Limb (tissue), 2 donors: ENCODE results near the gene EPS15.
"Not testable (repeated sequence)": the region's sequence is repeated elsewhere in the genome, so short reads cannot be mapped to it uniquely, and the experiment has no call there.

Experiments
- DNase-seq, 2 donors: peaks; one replicate each; pipeline ENCODE4 v3.0.0-alpha.2; 2016; ENCODE audit errors: extremely low spot score in 2 of 2

EPS15 gene

DNA sequence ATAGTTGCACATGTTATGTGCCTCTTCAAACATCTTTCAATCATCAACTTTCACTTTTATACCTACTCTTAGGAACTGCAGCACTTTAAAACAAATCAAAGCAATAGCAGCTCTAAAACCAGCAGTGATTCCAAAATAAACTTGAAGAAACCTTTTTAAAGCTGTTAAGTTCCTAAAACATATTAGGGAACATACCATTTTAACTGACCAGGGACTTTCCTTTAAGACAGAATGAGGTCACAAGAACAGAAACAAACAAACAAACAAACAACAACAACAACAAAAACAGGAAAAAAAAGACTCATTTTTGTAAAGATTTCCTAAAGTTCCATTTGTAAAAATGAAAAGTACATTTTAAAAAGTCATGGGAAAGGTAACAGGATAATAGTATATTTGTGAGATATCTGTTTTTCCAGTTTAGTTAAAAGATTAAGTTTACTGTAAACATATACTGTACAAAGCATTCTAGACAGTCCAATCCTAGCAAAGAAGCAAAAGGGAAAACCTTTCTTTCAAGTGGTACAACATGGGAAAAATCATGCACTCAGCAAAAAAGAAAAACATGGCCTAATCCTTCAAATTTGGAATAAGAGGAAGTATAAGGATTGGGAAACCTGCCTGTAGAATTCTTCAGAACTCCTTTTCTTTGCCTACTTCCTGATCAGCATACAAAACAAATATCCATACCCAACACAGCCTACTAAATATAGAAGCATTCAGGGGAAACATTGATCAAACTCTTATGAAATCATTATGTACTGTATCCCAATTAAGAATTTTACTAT is 45.5 kb downstream of the EPS15 start:
- DNase-seq = no peak

GRCh38 chr1:51472359-51472758 is 46.7 kb downstream of the EPS15 start:
- peak in 1 of 2 donors; percentile 32 for DNase-seq

DNA sequence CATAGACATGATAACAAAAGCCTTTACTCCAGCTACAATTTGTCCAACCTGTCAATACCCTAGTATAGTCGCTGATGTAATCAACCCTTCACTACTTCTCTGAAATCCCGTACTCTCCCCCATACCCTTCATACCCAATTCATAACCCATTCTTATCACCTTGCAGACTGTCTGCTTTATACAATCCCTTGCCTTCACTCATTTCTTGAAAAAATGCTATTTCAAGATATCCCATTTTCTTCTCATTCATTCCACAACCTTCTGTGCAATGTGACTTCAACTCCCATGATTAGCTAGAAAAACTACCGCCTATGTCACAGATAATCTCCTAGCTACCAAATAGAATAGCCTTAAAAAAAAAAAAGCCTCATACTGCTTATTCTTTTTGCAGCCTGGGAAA is 49.5 kb downstream of the EPS15 start:
- DNase-seq = no peak

- DNase-seq = no peak
Observed at GRCh38 chr1:51464828-51465227, 54.2 kb downstream of the EPS15 start.

DNA sequence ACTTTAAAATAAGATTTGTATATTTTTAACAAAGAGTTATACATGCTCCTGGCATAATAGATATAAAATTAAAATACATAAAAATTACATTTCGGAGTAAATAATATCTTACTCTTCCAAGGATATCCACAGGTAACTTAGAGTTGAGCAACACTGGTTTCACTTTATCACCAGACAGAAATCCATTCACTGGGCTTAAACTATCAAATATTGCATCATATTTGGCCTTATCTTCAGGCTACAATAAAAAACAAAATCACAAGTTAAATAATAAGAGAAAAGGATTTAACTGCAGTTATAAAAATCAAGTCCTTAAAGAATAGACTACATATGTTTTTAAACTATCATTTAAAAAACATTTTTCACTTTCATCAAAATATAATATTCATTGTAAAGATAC is 55.5 kb downstream of the EPS15 start:
- no peak for DNase-seq

DNA sequence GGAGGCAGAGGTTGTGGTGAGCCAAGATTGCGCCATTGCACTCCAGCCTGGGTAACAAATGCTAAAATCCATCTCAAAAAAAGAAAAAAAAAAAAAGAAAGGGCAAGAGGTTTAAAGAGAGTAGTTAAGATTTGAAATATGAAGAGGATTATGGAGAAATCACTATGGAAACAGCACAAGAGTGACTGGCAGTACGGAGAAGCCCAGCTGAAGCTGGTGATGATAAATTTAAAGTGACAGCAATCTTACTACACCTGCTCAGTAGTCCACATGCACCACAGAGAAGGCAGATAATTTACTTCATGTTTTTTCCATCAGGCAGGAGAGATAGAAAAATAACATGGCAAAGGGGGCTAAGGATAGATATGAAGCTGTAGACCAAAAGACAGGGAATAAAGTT is 56.8 kb downstream of the EPS15 start:
- not testable (repeated sequence) for DNase-seq

- no peak for DNase-seq
Observed at GRCh38 chr1:51454554-51454953, 64.5 kb downstream of the EPS15 start.

DNA sequence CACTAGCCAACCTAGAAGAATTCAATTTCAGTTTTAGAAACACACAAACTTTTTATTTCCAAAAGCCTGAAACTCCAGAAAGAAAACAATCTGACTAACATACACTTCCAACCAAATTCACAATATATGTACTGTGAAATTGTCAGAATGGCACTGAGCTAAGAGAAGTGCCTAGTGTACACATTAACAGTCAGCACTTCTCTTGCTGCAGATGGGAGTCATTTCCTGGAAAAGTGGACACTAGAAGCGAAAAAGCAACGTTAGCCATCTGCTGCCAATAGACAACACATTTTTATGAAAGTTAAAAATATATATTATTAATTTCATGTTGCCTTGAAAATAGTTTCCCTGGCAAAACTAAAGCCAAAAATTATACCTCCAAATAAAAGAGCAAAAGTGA is 66.1 kb downstream of the EPS15 start:
- DNase-seq = no peak

DNA sequence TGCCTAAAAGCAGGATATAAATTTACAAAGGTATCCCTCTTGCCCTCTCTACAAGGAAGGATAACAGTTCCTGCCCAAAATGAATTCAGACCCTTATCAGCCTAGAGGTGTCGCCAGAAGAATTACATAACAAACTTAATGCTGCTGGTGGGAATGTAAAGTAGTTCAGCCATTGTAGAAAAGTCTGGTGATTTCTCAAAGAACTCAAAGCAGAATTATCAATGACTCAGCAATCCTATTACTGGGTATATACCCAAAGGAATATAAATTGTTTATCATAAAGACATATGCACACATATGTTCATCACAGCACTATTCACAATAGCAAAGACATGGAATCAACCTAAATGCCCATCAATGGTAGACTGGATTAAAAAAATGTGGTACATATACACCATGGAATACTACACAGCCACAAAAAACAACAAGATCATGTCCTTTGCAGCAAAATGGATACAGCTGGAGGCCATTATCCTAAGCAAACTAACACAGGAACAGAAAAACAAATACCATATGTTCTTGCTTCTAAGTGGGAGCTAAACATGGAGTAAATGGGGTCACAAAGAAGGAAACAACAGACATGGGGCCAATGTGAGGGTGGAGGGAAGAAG is 70.1 kb downstream of the EPS15 start:
- DNase-seq = not testable (repeated sequence)

- no peak for DNase-seq
Observed at GRCh38 chr1:51445351-51446090, 73.5 kb downstream of the EPS15 start.

- DNase-seq = no peak
Observed at GRCh38 chr1:51444534-51445192, 74.4 kb downstream of the EPS15 start.

- DNase-seq = no peak
Observed at GRCh38 chr1:51444096-51444495, 75.0 kb downstream of the EPS15 start.

DNA sequence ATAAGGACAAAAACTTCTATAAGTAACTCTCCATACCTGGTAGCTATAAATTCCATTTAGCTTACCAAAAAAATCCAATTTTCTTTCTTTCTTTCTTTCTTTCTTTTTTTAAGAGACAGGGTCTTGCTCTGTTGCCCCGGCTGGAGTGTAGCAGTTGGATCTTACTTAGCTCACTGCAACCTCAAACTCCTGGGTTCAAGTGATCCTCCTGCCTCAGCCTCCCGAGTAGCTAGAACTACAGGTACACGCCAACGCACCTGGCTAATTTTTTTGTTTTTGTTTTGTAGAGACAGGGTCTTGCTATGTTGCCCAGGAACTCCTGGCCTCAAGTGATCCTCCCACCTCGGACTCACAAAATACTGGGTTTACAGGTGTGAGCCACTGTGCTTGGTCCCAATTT is 75.5 kb downstream of the EPS15 start:
- DNase-seq = no peak

- no peak for DNase-seq
Observed at GRCh38 chr1:51442616-51443015, 76.5 kb downstream of the EPS15 start.

DNA sequence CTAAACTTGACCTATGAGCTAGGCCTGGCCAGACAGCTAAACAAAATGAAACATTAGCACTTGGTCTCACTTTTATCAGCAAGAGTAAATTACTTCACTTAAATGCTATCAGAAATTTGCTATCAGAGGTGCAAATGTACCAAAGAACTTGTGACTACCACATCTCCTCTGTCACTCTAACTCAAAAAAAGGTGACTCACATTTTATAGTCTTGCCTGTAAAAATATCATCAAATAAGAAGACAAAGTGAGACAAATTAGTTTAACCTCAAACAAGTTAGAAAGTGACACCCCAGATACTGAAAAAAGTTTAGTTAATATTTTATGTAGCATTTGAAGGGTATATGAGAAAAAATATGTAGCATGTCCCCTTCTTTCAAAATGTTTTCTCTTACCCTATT is 76.9 kb downstream of the EPS15 start:
- no peak for DNase-seq

DNA sequence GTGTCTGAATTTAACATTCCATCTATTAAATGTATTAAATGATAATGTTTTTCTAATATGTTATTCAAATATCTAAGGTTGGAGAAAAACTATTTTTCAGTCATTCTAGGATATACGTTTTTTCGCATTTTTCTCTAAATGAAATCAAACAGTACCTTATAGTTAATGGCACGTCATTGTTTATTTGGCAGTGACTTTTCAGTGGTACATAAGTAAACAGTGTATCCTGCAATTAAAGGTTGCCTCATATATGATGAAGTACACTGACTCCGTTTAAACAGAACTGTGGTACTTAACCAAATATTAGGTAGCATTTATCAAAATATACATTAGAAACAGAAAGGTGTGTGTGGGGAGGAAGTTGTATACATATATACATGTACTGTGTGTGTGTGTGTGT is 79.2 kb downstream of the EPS15 start:
- no peak for DNase-seq

GRCh38 chr1:51439053-51439452 is 80.0 kb downstream of the EPS15 start:
- no peak for DNase-seq

DNA sequence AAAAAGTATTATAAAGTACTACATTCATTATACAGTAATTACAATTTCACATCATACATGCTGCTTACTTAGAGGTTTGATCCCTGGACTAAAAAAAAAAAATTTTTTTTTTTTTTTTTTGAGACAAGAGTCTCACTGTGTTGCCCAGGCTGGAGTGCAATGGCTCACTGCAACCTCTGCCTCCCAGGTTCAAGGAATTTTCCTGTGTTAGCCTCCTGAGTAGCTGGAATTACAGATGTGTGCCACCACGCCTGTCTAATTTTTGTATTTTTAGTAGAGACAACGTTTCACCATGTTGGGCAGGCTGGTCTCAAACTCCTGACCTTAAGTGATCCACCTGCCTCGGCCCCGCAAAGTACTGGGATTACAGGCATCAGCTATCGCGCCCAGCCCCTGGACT is 81.7 kb downstream of the EPS15 start:
- DNase-seq = not testable (repeated sequence)

- no peak for DNase-seq
Observed at GRCh38 chr1:51435878-51436277, 83.2 kb downstream of the EPS15 start.

DNA sequence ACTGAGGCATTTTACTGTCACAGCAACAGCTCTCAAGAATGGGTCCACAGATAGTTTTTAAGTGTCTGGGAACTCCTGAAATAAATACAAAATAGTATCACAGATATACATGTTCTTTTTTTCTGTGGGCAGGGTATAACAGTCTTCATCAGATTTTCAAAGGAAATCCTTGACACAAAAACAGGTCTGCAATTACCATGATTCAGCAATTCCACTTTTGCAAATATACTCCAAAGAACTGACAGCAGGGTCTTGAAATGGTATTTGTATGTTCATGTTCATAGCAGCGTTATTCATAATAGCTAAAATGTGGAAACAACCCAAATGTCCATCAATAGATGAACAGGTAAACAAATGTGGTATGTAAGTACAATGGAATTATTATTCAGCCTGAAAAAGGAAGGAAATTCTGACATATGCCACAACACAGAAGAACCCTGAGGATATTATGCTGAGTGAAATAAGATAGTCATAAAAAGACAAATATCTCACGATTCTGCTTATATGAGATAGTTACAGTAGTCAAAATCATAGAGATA is 85.0 kb downstream of the EPS15 start:
- no peak for DNase-seq

DNA sequence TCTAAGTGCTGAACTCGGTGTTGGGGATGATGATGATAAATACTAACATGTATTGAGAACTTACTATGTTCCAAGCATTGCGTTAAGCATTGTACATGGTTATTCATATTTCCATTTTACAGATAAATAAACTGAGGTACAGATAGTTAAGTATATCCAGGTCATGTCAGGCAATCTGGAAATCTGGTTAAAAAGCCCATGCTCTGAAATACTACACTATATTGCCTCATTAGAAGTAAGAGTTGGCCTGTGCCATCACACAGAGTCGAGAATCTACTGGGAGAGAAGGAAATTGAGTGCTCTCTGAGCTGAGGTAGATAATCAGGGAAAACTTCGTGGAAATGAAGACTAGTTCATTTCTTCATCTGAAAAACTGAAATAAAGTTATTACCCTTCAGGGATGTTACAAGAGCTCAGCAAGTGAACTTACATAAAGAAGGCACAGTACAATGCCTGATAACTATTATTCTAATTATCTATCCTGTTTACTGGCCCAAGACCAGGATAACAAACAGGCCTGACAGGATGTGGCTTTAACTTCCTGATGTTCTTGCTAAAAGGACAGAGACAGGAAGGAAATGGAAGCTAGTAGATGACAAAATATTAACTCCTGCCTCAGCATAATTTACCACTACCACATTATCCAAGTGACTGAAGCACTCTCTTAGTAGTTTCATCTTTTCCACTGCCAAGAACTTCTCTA is 85.6 kb downstream of the EPS15 start:
- no peak for DNase-seq
